ENCODE measurements around the gene KCNN4. TPM values are rescaled to one million over a fixed set of nuclear protein-coding genes. Genes with fewer than 3 reads are reported as not detected.

Gene KCNN4
- total and polyA plus RNA-seq, 2 donors (not counting 1 experiment from before 2014, with no cell fraction given), result 107 to 267 TPM

- Mint-ChIP-seq H3K4me3 (peak overlapping the region; percentile 81), H3K27ac (peak overlapping the region; percentile 93), H3K4me1 (peaks cover 90% of the 10 kb centered on the region), H3K27me3 (no peaks in the 10 kb centered on the region), H3K9me3 (ENCODE audit: insufficient read depth) (no peaks in the 10 kb centered on the region)
- Histone ChIP-seq H3K4me3 (ENCODE audit: control extremely low read depth in 1 of 5, extremely low read depth in 1 of 5, insufficient read depth in 1 of 5, low read depth in 2 of 5, low read length in 4 of 5) (peak overlapping the region; percentile 9 to 74 (median 66)), H3K27ac (ENCODE audit: low read length in 2 of 2) (peak overlapping the region; percentile 73 to 85), H3K9me3 (ENCODE audit: control extremely low read depth in 1 of 3, control insufficient read depth in 2 of 3, insufficient read depth in 1 of 3, low read length in 2 of 3) (no peaks in the 10 kb centered on the region), H3K4me1 (ENCODE audit: control insufficient read depth in 2 of 2, insufficient read depth in 2 of 2, low read length in 2 of 2) (peaks cover 64 to 94% of the 10 kb centered on the region in 2 donors), H3K9ac (ENCODE audit: low read length) (peak overlapping the region; percentile 78), H3K36me3 (replicated peaks in 1 of 2; ENCODE audit: control extremely low read depth in 1 of 2, control insufficient read depth in 1 of 2, extremely low read depth in 1 of 2, insufficient read depth in 2 of 2, low read length in 1 of 2) (peaks cover 0 to 13% of the 10 kb centered on the region in 2 experiments), H2AFZ (ENCODE audit: insufficient read depth, low read depth, low read length, poor library complexity, severe bottlenecking) (peak overlapping the region; percentile 29), H4K20me1 (ENCODE audit: control insufficient read depth, insufficient read depth, low read length, poor library complexity, severe bottlenecking) (peaks cover 31% of the 10 kb centered on the region), H3K4me2 (replicated peaks; ENCODE audit: low read depth, low read length, poor library complexity, severe bottlenecking) (peak overlapping the region; percentile 85), H3K27me3 (replicated peaks in 1 of 4; ENCODE audit: control extremely low read depth in 1 of 4, control insufficient read depth in 3 of 4, insufficient read depth in 4 of 4, low read length in 3 of 4) (no peaks in the 10 kb centered on the region), H3K79me2 (ENCODE audit: control insufficient read depth, insufficient read depth, low read length) (peaks cover 71% of the 10 kb centered on the region)
- ATAC-seq (ENCODE audit: low read depth), result no peak
- CTCF ChIA-PET, result interaction anchor here (0.8 to 11.3 kb wide), 7 partner anchors 11 to 259 kb away, joined by 3 to 237 read pairs (median 7); partner anchors contain the start of gene SMG9
- POLR2A ChIA-PET, result interaction anchor here (1.2 to 9.3 kb wide), 3 partner anchors 13 to 26 kb away, joined by 7 to 89 read pairs (median 75); partner anchors contain the start of gene SMG9
- TF ChIP-seq EZH2 (IDR thresholded peaks at IDR 0.05; ENCODE audit: borderline replicate concordance, insufficient read depth, low read depth, low read length, poor library complexity, severe bottlenecking) (no peak), CTCF (IDR thresholded peaks at IDR 0.05) (no peak)
- 18% methylated on average over 16 of the region's 16 CpGs for WGBS (ENCODE audit: insufficient coverage)
- intact Hi-C loops (cut with micrococcal nuclease), result no loop called here
- DNase-seq, result no peak
Measured at GRCh38 chr19:43779147-43779819, 1.5 kb downstream of the KCNN4 start.

GRCh38 chr19:43778651-43779050 lies 2.1 kb downstream of the KCNN4 start:
- ChIA-PET POLR2A (interaction anchor here (0.7 to 9.3 kb wide), 5 partner anchors 12 to 25 kb away, joined by 3 to 89 read pairs (median 7); partner anchors contain the start of gene SMG9), CTCF (interaction anchor here (0.8 to 11.3 kb wide), 6 partner anchors 12 to 258 kb away, joined by 3 to 237 read pairs (median 26); partner anchors contain the start of gene SMG9)
- no peaks in the 10 kb centered on the region for H3K9me3 Mint-ChIP-seq (ENCODE audit: insufficient read depth)
- Histone ChIP-seq H3K9me3 (ENCODE audit: control extremely low read depth in 1 of 3, control insufficient read depth in 2 of 3, insufficient read depth in 1 of 3, low read length in 2 of 3) (no peaks in the 10 kb centered on the region), H3K79me2 (ENCODE audit: control insufficient read depth, insufficient read depth, low read length) (peaks cover 78% of the 10 kb centered on the region), H2AFZ (ENCODE audit: insufficient read depth, low read depth, low read length, poor library complexity, severe bottlenecking) (peak overlapping the region; percentile 25), H3K4me2 (replicated peaks; ENCODE audit: low read depth, low read length, poor library complexity, severe bottlenecking) (peak overlapping the region; percentile 85), H3K4me1 (ENCODE audit: control insufficient read depth in 2 of 2, insufficient read depth in 2 of 2, low read length in 2 of 2) (peaks cover 58 to 88% of the 10 kb centered on the region in 2 donors), H3K27ac (ENCODE audit: low read length in 2 of 2) (peak overlapping the region; percentile 73 to 85), H3K27me3 (replicated peaks in 1 of 4; ENCODE audit: control extremely low read depth in 1 of 4, control insufficient read depth in 3 of 4, insufficient read depth in 4 of 4, low read length in 3 of 4) (no peaks in the 10 kb centered on the region), H3K36me3 (replicated peaks in 1 of 2; ENCODE audit: control extremely low read depth in 1 of 2, control insufficient read depth in 1 of 2, extremely low read depth in 1 of 2, insufficient read depth in 2 of 2, low read length in 1 of 2) (peaks cover 0 to 18% of the 10 kb centered on the region in 2 experiments), H3K4me3 (ENCODE audit: control extremely low read depth in 1 of 5, extremely low read depth in 1 of 5, insufficient read depth in 1 of 5, low read depth in 2 of 5, low read length in 4 of 5) (peak overlapping the region; percentile 7 to 74 (median 66)), H3K9ac (ENCODE audit: low read length) (peak overlapping the region; percentile 78), H4K20me1 (ENCODE audit: control insufficient read depth, insufficient read depth, low read length, poor library complexity, severe bottlenecking) (peaks cover 34% of the 10 kb centered on the region)
- peak; percentile 52 for DNase-seq
- no peak for TF ChIP-seq CTCF (IDR thresholded peaks at IDR 0.05)
- TF ChIP-seq EZH2 (IDR thresholded peaks at IDR 0.05; ENCODE audit: borderline replicate concordance, insufficient read depth, low read depth, low read length, poor library complexity, severe bottlenecking), result no peak
- H3K27ac Mint-ChIP-seq, result peak overlapping the region; percentile 93
- peak overlapping the region; percentile 81 for H3K4me3 Mint-ChIP-seq
- intact Hi-C loops (cut with micrococcal nuclease), result no loop called here
- H3K4me1 Mint-ChIP-seq, result peaks cover 84% of the 10 kb centered on the region
- WGBS (ENCODE audit: insufficient coverage), result 13% methylated on average over 1 of the region's 1 CpG
- no peaks in the 10 kb centered on the region for H3K27me3 Mint-ChIP-seq
- no peak for ATAC-seq (ENCODE audit: low read depth)

Data from B cell (primary cell).